ENCODE measurements around the gene GGN. TPM values are rescaled to one million over a fixed set of nuclear protein-coding genes. Genes with fewer than 3 reads are reported as not detected.
"Not testable (repeated sequence)": the region's sequence is repeated elsewhere in the genome, so short reads cannot be mapped to it uniquely, and the experiment has no call there.

The GGN gene
- total RNA-seq, 1 donor from 2014 or later = 0.59 TPM

GRCh38 chr19:38429811-38430156, 42.0 kb upstream of the GGN start:
- Histone ChIP-seq H3K9me3 (no peaks in the 10 kb centered on the region), H3K4me1 (no peaks in the 10 kb centered on the region), H3K36me3 (no peaks in the 10 kb centered on the region), H3K27me3 (ENCODE audit: low read depth) (peaks cover 24% of the 10 kb centered on the region), H3K4me3 (no peak overlapping the region), H3K27ac (no peak overlapping the region)
- intact Hi-C loops (cut with DNase I) = no loop called here
- DNase-seq (no peak), ATAC-seq (no peak)
- TF ChIP-seq CTCF (IDR thresholded peaks at IDR 0.05) = no peak

- no peak for TF ChIP-seq CTCF (IDR thresholded peaks at IDR 0.05)
- no peaks in the 10 kb centered on the region for H3K4me1 ChIP-seq
- H3K9me3 ChIP-seq = no peaks in the 10 kb centered on the region
- ATAC-seq = no peak
- H3K27me3 ChIP-seq (ENCODE audit: low read depth) = peaks cover 20% of the 10 kb centered on the region
- H3K27ac ChIP-seq = no peak overlapping the region
- intact Hi-C loops (cut with DNase I) = no loop called here
- H3K36me3 ChIP-seq = no peaks in the 10 kb centered on the region
- H3K4me3 ChIP-seq = no peak overlapping the region
- DNase-seq = no peak
Observed at GRCh38 chr19:38429055-38429810, 41.4 kb upstream of the GGN start.

- H3K27ac ChIP-seq; intact Hi-C loops (cut with DNase I); H3K9me3 ChIP-seq; ATAC-seq; H3K36me3 ChIP-seq; H3K4me3 ChIP-seq; DNase-seq; H3K4me1 ChIP-seq: not testable (repeated sequence)
- peaks cover 10% of the 10 kb centered on the region for H3K27me3 ChIP-seq (ENCODE audit: low read depth)
Observed at GRCh38 chr19:38427035-38427677, 39.3 kb upstream of the GGN start.

GRCh38 chr19:38425810-38426466, 38.1 kb upstream of the GGN start, which contains the start of gene RASGRP4:
TSS of gene RASGRP4 (minus strand) at chr19:38426219. CDS start at chr19:38426091, 128 bp downstream.
- no peak for TF ChIP-seq CTCF (IDR thresholded peaks at IDR 0.05)
- peak within 1 kb of the TSS; percentile 52 for H3K4me3 ChIP-seq
- no peaks in the 10 kb centered on the region for H3K4me1 ChIP-seq
- ATAC-seq (peak; percentile 57 to 77), DNase-seq (peak; percentile 69)
- peak within 1 kb of the TSS; percentile 66 for H3K27ac ChIP-seq
- intact Hi-C loops (cut with DNase I) = no loop called here
- H3K36me3 ChIP-seq = no peaks in the 10 kb centered on the region
- H3K9me3 ChIP-seq = no peaks in the 10 kb centered on the region
- peaks cover 6% of the 10 kb centered on the region for H3K27me3 ChIP-seq (ENCODE audit: low read depth)

- intact Hi-C loops (cut with DNase I) = no loop called here
- no peaks in the 10 kb centered on the region for H3K4me1 ChIP-seq
- no peaks in the 10 kb centered on the region for H3K36me3 ChIP-seq
- H3K27me3 ChIP-seq (ENCODE audit: low read depth) = peaks cover 5% of the 10 kb centered on the region
- peak overlapping the region; percentile 66 for H3K27ac ChIP-seq
- peak in 1 of 2 donors; percentile 29 for ATAC-seq
- no peak for DNase-seq
- no peaks in the 10 kb centered on the region for H3K9me3 ChIP-seq
- TF ChIP-seq CTCF (IDR thresholded peaks at IDR 0.05) = no peak
- peak overlapping the region; percentile 52 for H3K4me3 ChIP-seq
Observed at GRCh38 chr19:38425222-38425809, 37.5 kb upstream of the GGN start.

Measured in lower lobe of right lung (tissue), 2 donors.